Esophagus muscularis mucosa (tissue), 2 donors: ENCODE results near the gene MZT2B.
"Not testable (repeated sequence)": the region's sequence is repeated elsewhere in the genome, so short reads cannot be mapped to it uniquely, and the experiment has no call there.

ENCODE experiments used
- POLR2A ChIP-seq: fragments of 450-650 bp; IDR thresholded peaks from one replicate; pipeline ENCODE4 v1.6.1; 2017; ENCODE audit warnings: antibody characterized with exemption, moderate library complexity, mild to moderate bottlenecking, low read depth
- POLR2AphosphoS5 ChIP-seq, 2 donors: sonication (generic); formaldehyde crosslinking; IDR thresholded peaks; one replicate each; pipeline ENCODE4 v1.6.1; 2017; ENCODE audit warnings: antibody characterized with exemption in 2 of 2

GRCh38 chr2:130188958-130189357 is 6.9 kb downstream of the MZT2B start:
- not testable (repeated sequence) for TF ChIP-seq POLR2A; POLR2AphosphoS5 (IDR thresholded peaks at IDR 0.05)
